Measurements from ENCODE around the gene HOMEZ.
A peak's percentile ranks its signal among the peaks of the same experiment; 100 is the strongest.

Gene HOMEZ

GRCh38 chr14:23307687-23308644, 22.0 kb upstream of the HOMEZ start:
- no peak for DNase-seq (ENCODE audit: low read depth)

DNA sequence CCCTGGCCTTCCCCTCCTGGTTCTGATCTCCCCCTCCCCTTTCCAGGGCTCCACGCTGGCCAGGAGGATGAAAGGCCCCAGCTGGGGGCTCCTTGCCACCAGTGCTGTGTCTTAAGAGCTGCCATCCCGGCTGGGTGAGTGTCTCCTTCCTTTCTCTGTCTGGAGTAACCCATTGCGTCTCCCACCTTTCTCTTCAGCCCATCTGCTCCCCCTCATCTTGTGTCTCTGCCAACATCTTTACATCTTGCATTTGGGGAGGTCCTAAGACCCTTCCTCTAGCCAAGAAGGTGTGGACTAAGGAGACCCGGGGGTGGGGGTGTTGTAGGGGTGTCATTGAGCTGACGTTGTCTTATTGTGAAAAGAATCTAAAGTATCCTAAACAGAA, 21.2 kb upstream of the HOMEZ start:
- no peak for DNase-seq (ENCODE audit: low read depth)

DNA sequence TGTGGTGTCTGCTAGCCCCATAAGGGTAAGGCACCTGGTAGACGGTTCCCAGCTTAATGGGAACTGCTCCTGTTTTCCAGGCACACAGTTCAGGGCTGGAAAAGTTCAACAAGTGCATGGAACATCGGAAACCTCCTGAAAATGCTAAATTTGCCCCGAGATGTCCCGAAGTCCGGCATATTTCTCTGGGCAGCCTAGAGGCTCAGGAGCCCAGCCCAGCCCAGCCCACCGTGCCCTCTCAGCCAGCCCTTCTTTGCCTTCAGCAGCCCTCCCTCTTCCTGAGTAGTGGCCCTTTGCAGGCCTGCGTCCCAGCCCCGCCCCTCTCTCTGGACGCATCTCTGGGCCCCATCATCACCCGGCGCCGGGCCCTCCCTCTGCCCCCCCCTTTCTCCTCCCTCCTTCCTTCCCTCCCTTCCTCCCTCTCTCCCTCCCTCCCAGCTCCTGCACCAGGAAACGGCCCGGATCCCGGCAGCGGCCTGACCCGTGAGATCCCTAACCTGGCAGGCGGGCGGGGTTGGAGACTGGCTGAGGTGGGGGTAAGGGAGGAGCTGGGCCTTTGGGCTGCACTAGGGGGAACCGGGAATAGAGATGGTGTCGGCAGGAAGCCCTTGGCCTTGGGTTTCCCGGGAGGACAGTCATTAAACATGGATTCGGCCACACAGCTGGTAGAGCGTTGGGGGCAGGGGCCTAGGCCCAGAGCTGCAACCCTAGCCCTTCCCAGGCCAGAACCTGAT, 20.6 kb upstream of the HOMEZ start, which contains the start of gene BCL2L2:
TSS of gene BCL2L2 (plus strand) at position 422 of the 734 bp plus-strand sequence. CDS start 935 bp downstream, outside the sequence.
- no peak for DNase-seq (ENCODE audit: low read depth)

DNA sequence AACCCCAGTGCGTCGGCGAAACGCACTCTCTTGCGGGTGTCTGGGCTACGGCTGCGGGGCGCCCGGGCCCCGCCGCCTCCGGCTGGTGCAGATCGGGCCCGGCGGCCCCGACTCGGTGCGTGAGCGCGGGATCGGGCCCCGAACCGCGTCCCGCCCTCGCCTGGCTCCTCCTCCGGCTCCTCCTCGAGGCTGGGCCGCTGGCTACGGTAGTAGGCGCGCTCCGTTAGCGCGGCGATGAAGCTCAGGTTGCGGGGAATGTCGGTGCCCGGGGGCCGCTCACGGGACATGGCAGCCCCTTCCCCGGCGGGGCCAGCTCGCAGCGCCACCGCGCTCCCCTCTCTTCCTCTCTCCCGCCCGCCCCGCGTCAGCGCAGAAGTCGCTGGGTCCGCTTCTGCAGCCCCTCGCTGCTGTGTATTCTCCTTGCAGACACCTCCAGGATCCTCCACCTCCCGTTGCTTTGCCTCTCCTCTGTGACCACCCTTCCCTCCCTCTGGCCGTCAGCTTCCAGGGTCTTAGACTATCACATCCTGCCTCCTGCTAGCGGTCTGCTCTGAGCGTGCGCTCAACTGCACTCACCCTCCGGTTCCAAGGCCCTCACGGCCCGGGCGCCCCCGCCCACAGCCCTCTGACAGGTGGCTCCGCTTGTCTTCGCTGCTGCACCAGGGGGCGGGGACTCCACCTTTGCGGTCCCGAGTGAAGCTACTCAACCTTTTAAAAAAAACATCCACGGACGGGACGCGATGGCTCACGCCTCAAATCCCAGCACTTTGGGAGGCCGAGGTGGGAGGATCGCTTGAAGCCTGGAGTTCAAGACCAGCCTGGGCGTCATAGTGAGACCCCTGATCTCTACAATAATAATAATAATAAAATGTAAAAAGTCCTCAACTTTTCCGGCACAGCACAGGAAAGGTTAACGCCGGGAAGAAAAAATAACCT, 16.6 kb upstream of the HOMEZ start, which contains the start of gene PPP1R3E:
TSS of gene PPP1R3E (minus strand) at position 570 of the 936 bp plus-strand sequence. CDS start at position 287, 283 bp downstream.
- no peak for DNase-seq (ENCODE audit: low read depth)

- DNase-seq (ENCODE audit: low read depth), result no peak
Observed at GRCh38 chr14:23301969-23302289, 16.0 kb upstream of the HOMEZ start.

DNA sequence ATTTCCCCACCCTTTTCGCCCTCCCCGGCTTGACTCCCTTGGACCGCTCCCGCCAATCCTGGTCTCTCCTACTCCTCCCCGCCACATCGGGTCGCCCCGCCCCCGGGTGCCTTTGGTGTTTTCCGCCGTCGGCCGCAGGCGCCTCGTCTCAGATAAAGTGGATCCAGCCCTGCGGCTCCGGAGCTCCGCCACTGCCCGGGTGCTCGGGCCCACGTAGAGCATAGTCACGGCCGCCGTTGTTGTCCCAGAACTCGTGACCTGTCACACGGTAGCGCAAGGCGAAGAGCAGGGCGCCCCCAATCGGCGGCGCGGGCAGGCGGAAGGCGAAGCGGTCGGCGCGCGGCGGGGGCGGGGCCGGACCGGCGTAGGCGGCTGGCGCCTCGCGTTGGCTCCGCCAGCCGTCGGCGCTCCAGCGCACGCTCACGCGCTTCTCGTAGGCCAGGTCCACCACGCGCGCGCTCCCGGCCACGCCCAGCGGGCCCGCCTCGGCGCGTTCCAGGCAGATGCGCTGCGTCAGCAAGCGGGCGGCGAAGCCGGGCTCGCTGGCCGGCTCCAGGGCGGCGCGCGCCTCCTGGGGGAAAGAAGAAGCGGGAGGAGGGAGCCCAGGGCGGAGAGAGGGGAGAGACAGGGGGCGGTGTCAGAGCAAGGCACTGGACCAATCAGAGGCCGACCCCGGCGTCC, 15.5 kb upstream of the HOMEZ start:
- DNase-seq (ENCODE audit: low read depth), result peak; percentile 88

DNA sequence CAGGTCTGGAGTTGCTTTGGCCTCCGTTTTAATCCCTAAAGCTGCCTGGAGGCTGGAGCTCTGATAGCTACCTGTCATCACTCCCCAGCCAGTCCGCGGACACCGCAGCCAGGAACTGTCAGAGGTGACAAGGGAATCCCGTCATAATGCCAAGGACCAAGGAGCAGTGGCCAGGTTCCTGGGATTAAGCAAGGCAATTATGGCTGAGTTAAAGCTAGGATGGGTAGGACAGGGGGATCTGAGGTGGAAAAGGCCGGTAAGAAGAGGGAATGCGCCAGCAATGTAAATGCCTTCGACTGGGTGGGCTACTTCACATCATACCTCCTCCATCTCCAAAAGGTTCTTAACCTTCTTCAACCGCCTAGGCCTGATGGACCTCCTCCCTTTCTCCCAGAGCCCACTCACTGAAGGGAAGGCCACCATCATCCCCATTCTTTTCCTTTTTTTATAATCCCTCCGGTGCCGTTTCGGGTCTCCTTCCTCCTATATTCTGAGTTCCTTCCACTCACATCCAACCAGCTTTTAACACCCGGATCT, 14.8 kb upstream of the HOMEZ start:
- no peak for DNase-seq (ENCODE audit: low read depth)

DNA sequence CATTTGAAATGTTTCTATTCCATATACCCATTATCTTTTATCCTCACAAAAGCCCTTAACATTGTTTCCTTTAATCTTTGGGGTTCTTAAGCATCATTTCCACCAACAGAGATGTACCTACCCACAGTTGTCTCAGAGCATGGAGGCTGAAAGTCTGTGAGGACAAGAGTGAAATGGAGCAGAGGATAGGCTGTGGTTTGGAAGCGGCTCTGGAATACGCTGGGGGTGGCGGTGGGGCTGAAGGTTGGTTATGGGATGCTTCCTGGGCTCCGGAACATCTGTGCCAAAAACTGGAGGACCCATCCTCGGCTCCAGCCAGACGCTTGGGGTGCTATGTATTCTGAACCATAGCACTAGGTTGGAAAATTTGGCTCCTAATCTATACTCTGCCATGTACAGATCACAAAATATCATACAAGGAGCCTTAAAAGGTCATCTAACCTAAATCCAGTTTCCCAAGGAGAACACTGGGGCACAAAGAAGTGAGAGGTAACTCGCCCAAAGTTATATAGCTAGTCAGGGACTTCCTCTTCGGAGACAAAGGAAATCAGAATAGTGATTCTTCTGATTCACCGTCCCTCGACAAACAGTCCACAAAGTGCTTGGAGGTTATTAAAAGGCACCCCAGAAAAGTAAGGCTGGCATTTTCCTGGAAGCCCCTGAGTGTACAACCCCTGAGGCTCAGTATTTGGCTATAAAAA, 14.2 kb upstream of the HOMEZ start:
- no peak for DNase-seq (ENCODE audit: low read depth)

GRCh38 chr14:23299211-23299957, 13.5 kb upstream of the HOMEZ start:
- no peak for DNase-seq (ENCODE audit: low read depth)

GRCh38 chr14:23297611-23298277, 11.8 kb upstream of the HOMEZ start:
- DNase-seq (ENCODE audit: low read depth), result no peak

DNA sequence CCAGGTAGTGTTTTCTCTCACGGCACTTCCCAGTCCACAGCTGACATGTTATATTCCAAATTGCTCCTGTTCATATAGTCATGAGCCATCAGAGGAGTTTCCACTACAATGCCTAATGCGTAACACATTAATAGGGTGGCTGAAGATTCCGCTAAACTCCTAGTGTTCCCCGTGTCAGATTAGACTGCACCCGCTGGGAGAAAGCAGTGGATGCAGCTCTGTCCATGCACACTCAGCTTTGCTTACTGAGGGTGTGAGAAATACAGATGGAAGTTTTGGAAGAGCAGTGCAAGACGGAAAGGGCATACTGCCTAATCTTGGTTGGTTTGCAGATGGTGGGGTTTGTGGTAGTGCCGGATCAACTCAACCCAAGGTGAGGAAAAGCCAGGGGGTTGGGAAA, 11.2 kb upstream of the HOMEZ start:
- DNase-seq (ENCODE audit: low read depth), result no peak

- DNase-seq (ENCODE audit: low read depth), result no peak
Observed at GRCh38 chr14:23296012-23296777, 10.3 kb upstream of the HOMEZ start.

DNA sequence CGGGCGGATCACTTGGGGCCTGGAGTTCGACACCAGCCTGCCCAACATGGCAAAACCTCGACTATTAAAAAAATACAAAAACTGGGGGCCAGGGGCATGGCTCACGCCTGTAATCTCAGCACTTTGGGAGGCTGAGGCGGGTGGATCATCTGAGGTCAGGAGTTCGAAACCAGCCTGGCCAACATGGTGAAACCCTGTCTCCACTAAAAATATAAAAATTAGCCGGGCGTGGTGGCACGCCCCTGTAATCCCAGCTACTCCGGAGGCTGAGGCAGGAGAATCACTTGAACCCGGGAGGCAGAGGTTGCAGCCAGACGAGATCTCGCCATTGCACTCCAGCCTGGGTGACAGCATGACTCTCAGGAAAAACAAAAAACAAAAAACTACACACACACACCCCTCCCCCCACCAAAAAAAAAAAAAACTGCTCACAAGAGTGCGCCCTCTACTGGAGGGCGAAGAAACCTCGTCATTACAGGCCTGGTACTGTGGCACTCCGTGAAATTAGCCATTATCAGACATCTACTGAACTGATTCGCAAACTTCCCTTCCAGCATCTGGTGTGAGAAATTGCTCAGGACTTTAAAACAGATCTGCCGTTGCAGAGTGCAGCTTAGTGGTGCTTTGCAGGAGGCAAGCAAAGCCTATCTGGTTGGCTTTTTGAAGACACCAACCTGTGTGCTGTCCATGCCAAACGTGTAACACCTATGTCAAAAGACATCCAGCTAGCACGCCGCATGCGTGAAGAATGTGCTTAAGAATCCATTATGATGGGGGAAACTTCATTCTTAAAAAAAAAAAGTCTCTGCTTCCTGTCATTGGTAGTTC, 9.0 kb upstream of the HOMEZ start:
- no peak for DNase-seq (ENCODE audit: low read depth)

GRCh38 chr14:23286902-23287479, 1.1 kb upstream of the HOMEZ start:
- DNase-seq (ENCODE audit: low read depth), result no peak

GRCh38 chr14:23285530-23286019, 357 bp downstream of the HOMEZ start:
- no peak for DNase-seq (ENCODE audit: low read depth)

DNA sequence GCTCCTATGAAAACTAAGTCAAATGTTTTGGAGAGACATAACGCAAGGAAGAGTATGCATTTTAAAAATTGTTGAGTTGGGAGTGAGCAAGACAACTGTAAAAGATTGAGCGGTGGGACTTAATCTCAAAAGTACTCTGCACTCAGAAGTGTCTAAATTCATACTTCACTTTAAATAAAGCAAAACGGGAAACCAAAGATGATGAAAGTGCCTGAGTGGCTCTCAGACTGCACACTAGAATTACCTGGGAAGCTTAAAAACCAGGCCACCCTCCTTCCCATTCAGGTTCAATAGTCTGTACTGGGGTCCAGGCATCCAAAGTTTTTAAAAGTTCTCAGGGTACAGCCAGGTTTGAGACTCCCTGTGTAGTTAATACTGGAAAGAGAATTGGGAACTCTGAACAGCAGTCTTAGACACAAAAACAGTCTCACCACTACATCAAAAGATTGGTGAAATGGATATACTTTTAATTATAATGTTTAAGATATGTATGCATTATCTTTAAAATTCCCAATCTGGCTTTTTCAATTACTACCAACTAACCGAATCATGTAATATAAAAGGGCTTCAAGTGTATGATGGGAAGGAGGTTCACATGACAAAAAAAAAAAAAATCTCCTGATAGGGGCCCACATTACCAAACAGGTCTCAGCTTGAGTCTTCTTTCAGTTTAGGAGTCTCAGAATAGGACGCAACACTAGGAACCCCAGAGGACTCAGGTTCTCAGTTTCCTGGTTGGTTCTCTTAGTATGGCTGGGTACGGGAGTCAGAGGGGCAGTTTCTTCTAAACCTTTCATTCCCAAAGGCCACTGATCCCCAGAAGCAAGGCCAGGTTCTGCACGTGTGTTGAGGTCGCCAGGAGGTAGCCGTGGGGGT, 1.0 kb downstream of the HOMEZ start:
- DNase-seq (ENCODE audit: low read depth), result no peak

Measured in non-pigmented ciliary epithelial cell (primary cell).